DOHH2 (cell line): ENCODE results near the gene TSPAN14.

Source experiments
- H3F3A ChIP-seq: fragments of 200-600 bp; sonication (generic), shearing (Covaris generic); 2 replicates; pipeline ENCODE4 v1.6.0; 2016; ENCODE audit warnings: antibody characterized with exemption, mild to moderate bottlenecking; ENCODE audit not compliant: control insufficient read depth, insufficient read depth
- H3K27ac ChIP-seq: fragments of 200-600 bp; sonication (generic); 2 replicates; pipeline ENCODE4 v1.5.1; 2014; ENCODE audit warnings: low read depth, mild to moderate bottlenecking, low read length, moderate library complexity
- H3K27me3 ChIP-seq: fragments of 200-600 bp; sonication (generic); 2 replicates; pipeline ENCODE4 v1.6.1; 2014; ENCODE audit warnings: mild to moderate bottlenecking, low read length, mixed read lengths; ENCODE audit not compliant: control insufficient read depth
- H3K36me3 ChIP-seq: fragments of 200-600 bp; sonication (generic); 2 replicates; pipeline ENCODE4 v1.6.1; 2014; ENCODE audit warnings: mild to moderate bottlenecking, low read length, moderate library complexity, mixed read lengths; ENCODE audit not compliant: control insufficient read depth
- H3K4me1 ChIP-seq: fragments of 200-600 bp; sonication (generic); 2 replicates; pipeline ENCODE4 v1.6.1; 2014; ENCODE audit warnings: mild to moderate bottlenecking, low read length, mixed read lengths; ENCODE audit not compliant: control insufficient read depth
- H3K4me2 ChIP-seq: fragments of 200-600 bp; sonication (generic); 2 replicates; pipeline ENCODE4 v1.6.0; 2014; ENCODE audit warnings: mild to moderate bottlenecking, low read length, moderate library complexity
- H3K4me3 ChIP-seq: fragments of 200-600 bp; sonication (generic); 2 replicates; pipeline ENCODE4 v1.5.1; 2014; ENCODE audit warnings: mild to moderate bottlenecking, low read length, mixed read lengths
- H3K79me2 ChIP-seq: fragments of 200-600 bp; sonication (generic); 2 replicates; pipeline ENCODE4 v1.6.1; 2014; ENCODE audit warnings: mild to moderate bottlenecking, low read length, mixed read lengths; ENCODE audit not compliant: control insufficient read depth
- H3K9me2 ChIP-seq: fragments of 200-600 bp; sonication (generic); replicated peaks from 2 replicates; pipeline ENCODE4 v1.6.1; 2014; ENCODE audit warnings: mild to moderate bottlenecking, low read length, mixed read lengths; ENCODE audit not compliant: control insufficient read depth
- H3K9me3 ChIP-seq: fragments of 200-600 bp; sonication (generic); 2 replicates; pipeline ENCODE4 v1.6.1; 2014; ENCODE audit warnings: antibody characterized with exemption, low read length, mixed read lengths; ENCODE audit not compliant: control insufficient read depth, insufficient read depth
- H4K20me1 ChIP-seq: fragments of 200-600 bp; sonication (generic); 2 replicates; pipeline ENCODE4 v1.6.0; 2014; ENCODE audit warnings: low read depth, mild to moderate bottlenecking, antibody characterized with exemption, low read length, moderate library complexity; ENCODE audit not compliant: control insufficient read depth, insufficient read depth
- CTCF ChIP-seq: fragments of 200-600 bp; sonication (generic); IDR thresholded peaks from one replicate; pipeline ENCODE4 v1.5.1; 2014; ENCODE audit warnings: antibody characterized with exemption, mild to moderate bottlenecking, low read depth, low read length; ENCODE audit not compliant: poor library complexity, severe bottlenecking
- EZH2phosphoT487 ChIP-seq: fragments of 200-600 bp; sonication (generic); IDR thresholded peaks from 2 replicates; pipeline ENCODE4 v1.6.1; 2017; ENCODE audit warnings: borderline replicate concordance, mild to moderate bottlenecking, antibody characterized with exemption, low read length, moderate library complexity, mixed read lengths

Gene TSPAN14

GRCh38 chr10:80449520-80449919 is 4.6 kb upstream of the TSPAN14 start:
- H3F3A ChIP-seq, result peaks cover 8% of the 10 kb centered on the region
- H3K9me3 ChIP-seq, result no peaks in the 10 kb centered on the region
- H3K79me2 ChIP-seq, result no peaks in the 10 kb centered on the region
- peaks cover 6% of the 10 kb centered on the region; the same call in 1 of the 2 replicates for H3K27me3 ChIP-seq
- no peaks in the 10 kb centered on the region for H3K9me2 ChIP-seq
- no peaks in the 10 kb centered on the region for H4K20me1 ChIP-seq
- TF ChIP-seq CTCF (no peak), EZH2phosphoT487 (no peak)
- H3K36me3 ChIP-seq, result no peaks in the 10 kb centered on the region
- H3K27ac ChIP-seq, result no peak overlapping the region
- no peak overlapping the region for H3K4me3 ChIP-seq
- H3K4me2 ChIP-seq, result no peak overlapping the region
- peaks cover 13% of the 10 kb centered on the region for H3K4me1 ChIP-seq

GRCh38 chr10:80451132-80451531 is 3.0 kb upstream of the TSPAN14 start:
- H4K20me1 ChIP-seq, result peaks cover 9% of the 10 kb centered on the region
- H3K79me2 ChIP-seq, result peaks cover 15% of the 10 kb centered on the region
- no peak overlapping the region for H3K4me2 ChIP-seq
- no peaks in the 10 kb centered on the region; the same call in 1 of the 2 replicates for H3K27me3 ChIP-seq
- H3K36me3 ChIP-seq, result no peaks in the 10 kb centered on the region
- TF ChIP-seq CTCF (no peak), EZH2phosphoT487 (no peak)
- no peak overlapping the region for H3K4me3 ChIP-seq
- peaks cover 8% of the 10 kb centered on the region for H3F3A ChIP-seq
- peaks cover 23% of the 10 kb centered on the region for H3K4me1 ChIP-seq
- no peaks in the 10 kb centered on the region for H3K9me2 ChIP-seq
- no peaks in the 10 kb centered on the region for H3K9me3 ChIP-seq
- no peak overlapping the region for H3K27ac ChIP-seq

GRCh38 chr10:80452069-80452468 is 2.0 kb upstream of the TSPAN14 start:
- H3K27ac ChIP-seq, result no peak overlapping the region
- peaks cover 30% of the 10 kb centered on the region for H3K4me1 ChIP-seq
- H3K36me3 ChIP-seq, result no peaks in the 10 kb centered on the region
- H3K27me3 ChIP-seq, result no peaks in the 10 kb centered on the region
- peaks cover 8% of the 10 kb centered on the region for H3F3A ChIP-seq
- H4K20me1 ChIP-seq, result peaks cover 11% of the 10 kb centered on the region
- no peaks in the 10 kb centered on the region for H3K9me2 ChIP-seq
- TF ChIP-seq CTCF (no peak), EZH2phosphoT487 (no peak)
- H3K9me3 ChIP-seq, result no peaks in the 10 kb centered on the region
- H3K4me2 ChIP-seq, result no peak overlapping the region
- no peak overlapping the region for H3K4me3 ChIP-seq
- peaks cover 25% of the 10 kb centered on the region for H3K79me2 ChIP-seq

GRCh38 chr10:80452640-80453039 is 1.5 kb upstream of the TSPAN14 start:
- no peak overlapping the region for H3K4me2 ChIP-seq
- H3K27me3 ChIP-seq, result no peaks in the 10 kb centered on the region
- TF ChIP-seq EZH2phosphoT487 (no peak), CTCF (no peak)
- no peaks in the 10 kb centered on the region for H3K36me3 ChIP-seq
- H3K4me1 ChIP-seq, result peaks cover 32% of the 10 kb centered on the region
- peaks cover 11% of the 10 kb centered on the region for H4K20me1 ChIP-seq
- H3F3A ChIP-seq, result peaks cover 8% of the 10 kb centered on the region
- H3K4me3 ChIP-seq, result no peak overlapping the region
- peaks cover 30% of the 10 kb centered on the region for H3K79me2 ChIP-seq
- no peaks in the 10 kb centered on the region for H3K9me2 ChIP-seq
- H3K27ac ChIP-seq, result no peak overlapping the region
- no peaks in the 10 kb centered on the region for H3K9me3 ChIP-seq
